H1 (cell line): ENCODE results near the gene HOXC11. TPM values are rescaled to one million over a fixed set of nuclear protein-coding genes. Genes with fewer than 3 reads are reported as not detected.

ENCODE experiments used
- NRF1 ChIP-seq: IDR thresholded peaks from 2 replicates; pipeline ENCODE4 v1.6.1; 2011; ENCODE audit warnings: mild to moderate bottlenecking, low read depth, low read length, improper control_type of control experiment
- POU5F1 ChIP-seq: IDR thresholded peaks from 2 replicates; pipeline ENCODE4 v1.6.1; 2011; ENCODE audit warnings: low read depth, mild to moderate bottlenecking, low read length, moderate library complexity
- polyA plus RNA-seq, 7 experiments: library from polyadenylated mRNA; depleted of rRNA in 3 of 7; stranded (reverse) in 5 of 7; unstranded in 2 of 7; fragments of >200 nt in 5 of 7; fragments of 200-250 nt in 2 of 7; gene quantifications; 1 replicate in 5 of 7; 2 replicates in 1 of 7; 4 replicates in 1 of 7; pipeline versions ENCODE4 v1.2.1 to v1.2.3, GENCODE V29; 2011 to 2013; ENCODE audit warnings: missing spikeins in 2 of 7, mixed read lengths in 2 of 7
- total RNA-seq: library from RNA; stranded (reverse); fragmentation: NEBNext Ultra II Directional; extraction: Animal tissue kit (Norgen Biotek cat#: 25700); gene quantifications from 2 replicates; pipeline ENCODE4 v1.2.1, GENCODE V29; 2021

HOXC11 gene
- total and polyA plus RNA-seq, 2 of the 8 experiments (the other 6 are each of a cell fraction or from before 2014, with no cell fraction given): not detected

- TF ChIP-seq POU5F1: no peak
- no peak for TF ChIP-seq NRF1
These were observed 43.6 kb downstream of the HOXC11 start (continued) for GRCh38 chr12:54016478-54016964.
